ENCODE data around the gene NRDC.

The NRDC gene, protein sequence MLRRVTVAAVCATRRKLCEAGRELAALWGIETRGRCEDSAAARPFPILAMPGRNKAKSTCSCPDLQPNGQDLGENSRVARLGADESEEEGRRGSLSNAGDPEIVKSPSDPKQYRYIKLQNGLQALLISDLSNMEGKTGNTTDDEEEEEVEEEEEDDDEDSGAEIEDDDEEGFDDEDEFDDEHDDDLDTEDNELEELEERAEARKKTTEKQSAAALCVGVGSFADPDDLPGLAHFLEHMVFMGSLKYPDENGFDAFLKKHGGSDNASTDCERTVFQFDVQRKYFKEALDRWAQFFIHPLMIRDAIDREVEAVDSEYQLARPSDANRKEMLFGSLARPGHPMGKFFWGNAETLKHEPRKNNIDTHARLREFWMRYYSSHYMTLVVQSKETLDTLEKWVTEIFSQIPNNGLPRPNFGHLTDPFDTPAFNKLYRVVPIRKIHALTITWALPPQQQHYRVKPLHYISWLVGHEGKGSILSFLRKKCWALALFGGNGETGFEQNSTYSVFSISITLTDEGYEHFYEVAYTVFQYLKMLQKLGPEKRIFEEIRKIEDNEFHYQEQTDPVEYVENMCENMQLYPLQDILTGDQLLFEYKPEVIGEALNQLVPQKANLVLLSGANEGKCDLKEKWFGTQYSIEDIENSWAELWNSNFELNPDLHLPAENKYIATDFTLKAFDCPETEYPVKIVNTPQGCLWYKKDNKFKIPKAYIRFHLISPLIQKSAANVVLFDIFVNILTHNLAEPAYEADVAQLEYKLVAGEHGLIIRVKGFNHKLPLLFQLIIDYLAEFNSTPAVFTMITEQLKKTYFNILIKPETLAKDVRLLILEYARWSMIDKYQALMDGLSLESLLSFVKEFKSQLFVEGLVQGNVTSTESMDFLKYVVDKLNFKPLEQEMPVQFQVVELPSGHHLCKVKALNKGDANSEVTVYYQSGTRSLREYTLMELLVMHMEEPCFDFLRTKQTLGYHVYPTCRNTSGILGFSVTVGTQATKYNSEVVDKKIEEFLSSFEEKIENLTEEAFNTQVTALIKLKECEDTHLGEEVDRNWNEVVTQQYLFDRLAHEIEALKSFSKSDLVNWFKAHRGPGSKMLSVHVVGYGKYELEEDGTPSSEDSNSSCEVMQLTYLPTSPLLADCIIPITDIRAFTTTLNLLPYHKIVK

DNA sequence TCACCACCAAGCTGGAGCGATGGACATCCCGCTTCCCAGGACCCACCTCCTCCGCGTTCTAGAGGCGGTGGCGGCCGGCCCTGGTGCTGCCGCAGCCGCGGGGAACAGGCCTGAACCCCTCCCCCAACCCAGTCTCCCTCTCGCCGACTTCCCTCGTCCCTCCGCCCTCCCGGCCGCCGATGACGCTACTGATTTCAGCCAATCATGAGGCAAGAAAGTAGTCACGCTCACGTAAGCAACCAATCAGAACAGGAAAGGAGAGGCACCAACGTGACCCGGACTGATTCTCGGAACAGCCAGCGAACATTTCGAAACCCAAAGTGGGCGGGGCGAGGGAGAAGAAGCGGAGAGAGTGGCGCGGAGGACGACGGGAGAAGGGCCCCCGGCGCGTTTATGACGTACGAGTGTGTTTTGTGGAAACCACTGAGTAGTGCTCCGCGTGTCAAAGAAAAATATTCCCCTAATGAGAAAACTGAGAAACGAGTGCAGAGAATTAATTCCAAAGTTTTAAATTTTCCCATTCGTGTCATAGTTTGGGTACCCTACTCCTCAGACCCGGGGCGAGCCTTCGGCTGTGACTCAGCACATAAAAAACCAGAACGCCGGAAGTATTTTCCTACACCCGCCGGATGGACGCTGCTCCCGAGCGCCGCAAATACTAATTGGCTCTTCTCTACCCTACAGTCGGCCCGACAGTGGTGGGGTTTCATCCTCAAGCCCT lies at the start of gene NRDC:
TSS of gene NRDC (minus strand) at position 112 of the 721 bp plus-strand sequence. CDS start 112 bp downstream, outside the sequence.
- TF ChIP-seq, protein P1, sequence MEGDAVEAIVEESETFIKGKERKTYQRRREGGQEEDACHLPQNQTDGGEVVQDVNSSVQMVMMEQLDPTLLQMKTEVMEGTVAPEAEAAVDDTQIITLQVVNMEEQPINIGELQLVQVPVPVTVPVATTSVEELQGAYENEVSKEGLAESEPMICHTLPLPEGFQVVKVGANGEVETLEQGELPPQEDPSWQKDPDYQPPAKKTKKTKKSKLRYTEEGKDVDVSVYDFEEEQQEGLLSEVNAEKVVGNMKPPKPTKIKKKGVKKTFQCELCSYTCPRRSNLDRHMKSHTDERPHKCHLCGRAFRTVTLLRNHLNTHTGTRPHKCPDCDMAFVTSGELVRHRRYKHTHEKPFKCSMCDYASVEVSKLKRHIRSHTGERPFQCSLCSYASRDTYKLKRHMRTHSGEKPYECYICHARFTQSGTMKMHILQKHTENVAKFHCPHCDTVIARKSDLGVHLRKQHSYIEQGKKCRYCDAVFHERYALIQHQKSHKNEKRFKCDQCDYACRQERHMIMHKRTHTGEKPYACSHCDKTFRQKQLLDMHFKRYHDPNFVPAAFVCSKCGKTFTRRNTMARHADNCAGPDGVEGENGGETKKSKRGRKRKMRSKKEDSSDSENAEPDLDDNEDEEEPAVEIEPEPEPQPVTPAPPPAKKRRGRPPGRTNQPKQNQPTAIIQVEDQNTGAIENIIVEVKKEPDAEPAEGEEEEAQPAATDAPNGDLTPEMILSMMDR (IDR thresholded peaks at IDR 0.05; ENCODE audit: insufficient read depth, low read depth, low read length, missing control alignments) = no peak
- peak; percentile 100 for DNase-seq (ENCODE audit: low read depth)
- H3K4me3 ChIP-seq (ENCODE audit: low read length) = peak within 1 kb of the TSS; percentile 95

DNA sequence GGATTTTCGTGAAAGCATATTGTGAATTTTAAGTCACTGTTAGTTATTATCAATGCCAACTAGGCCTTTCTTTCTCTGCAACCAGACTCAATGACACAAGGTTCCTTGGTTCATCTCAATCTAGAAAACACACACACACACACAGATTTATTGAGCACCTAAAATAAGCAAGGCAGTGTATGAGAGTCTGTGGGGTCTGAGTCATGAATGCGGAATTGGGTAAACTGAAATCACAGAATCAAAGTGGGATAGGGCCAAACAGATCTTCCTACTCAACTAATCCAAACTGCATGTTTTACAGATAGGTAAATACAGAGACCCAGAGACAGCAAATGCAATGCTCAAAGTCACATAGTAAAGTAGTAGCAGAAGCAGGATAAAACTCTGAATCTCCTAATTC lies 48.5 kb upstream of the NRDC start:
- TF ChIP-seq, protein P1 (IDR thresholded peaks at IDR 0.05; ENCODE audit: insufficient read depth, low read depth, low read length, missing control alignments) = no peak
- no peak overlapping the region for H3K4me3 ChIP-seq (ENCODE audit: low read length)
- DNase-seq (ENCODE audit: low read depth) = no peak

DNA sequence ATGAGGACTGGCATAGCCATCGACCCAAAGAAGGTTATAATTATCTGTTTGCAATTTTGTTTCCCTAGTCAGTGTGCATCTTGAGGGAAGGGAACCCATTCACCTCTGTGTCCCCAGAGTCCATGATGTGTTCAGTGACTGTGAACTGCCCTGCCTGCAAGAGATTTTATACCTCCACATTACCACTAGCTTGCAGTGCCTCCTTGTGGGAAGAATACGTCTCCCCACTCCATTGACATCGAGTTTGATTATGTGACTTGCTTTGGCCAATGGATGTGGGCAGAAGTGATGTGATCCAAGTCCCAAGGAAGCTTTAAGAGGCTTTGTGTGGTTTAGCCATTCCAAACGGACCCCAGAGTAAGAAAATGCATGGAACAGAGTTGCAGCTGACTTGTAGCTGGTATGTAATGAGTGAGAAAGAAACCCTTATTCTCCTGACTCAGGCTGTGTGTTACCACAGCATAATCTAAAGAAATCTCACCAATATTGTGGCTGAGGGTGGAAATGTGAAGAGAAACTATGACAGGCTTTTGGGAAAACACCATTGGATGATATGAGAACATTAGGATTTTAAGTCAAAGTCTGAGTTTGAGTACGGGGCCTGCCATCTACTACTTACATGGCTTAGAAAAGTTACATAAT lies 47.8 kb upstream of the NRDC start:
- peak; percentile 58 for DNase-seq (ENCODE audit: low read depth)
- TF ChIP-seq, protein P1 (IDR thresholded peaks at IDR 0.05; ENCODE audit: insufficient read depth, low read depth, low read length, missing control alignments) = peak; percentile 13
- no peak overlapping the region for H3K4me3 ChIP-seq (ENCODE audit: low read length)

DNA sequence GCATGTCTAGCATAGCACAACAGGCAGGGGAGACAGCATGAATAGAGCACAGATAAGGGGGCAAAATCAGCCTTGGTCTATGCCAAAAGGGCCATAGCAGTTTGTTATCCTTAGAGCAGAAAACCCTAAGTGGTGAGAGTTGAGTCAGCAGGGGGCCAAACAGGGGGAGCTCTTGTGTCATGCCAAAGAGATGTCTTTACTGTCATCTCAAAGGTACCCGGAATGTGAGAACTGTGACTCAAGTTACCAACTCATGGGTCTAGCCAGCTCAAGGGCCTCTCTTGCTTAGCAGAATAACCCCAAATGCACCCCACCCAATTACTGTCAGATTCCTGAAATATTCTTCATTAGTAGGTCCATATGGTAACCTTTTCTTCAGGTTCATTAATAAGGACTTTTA lies 45.9 kb upstream of the NRDC start:
- TF ChIP-seq, protein P1 (IDR thresholded peaks at IDR 0.05; ENCODE audit: insufficient read depth, low read depth, low read length, missing control alignments) = no peak
- DNase-seq (ENCODE audit: low read depth) = peak; percentile 44
- H3K4me3 ChIP-seq (ENCODE audit: low read length) = no peak overlapping the region

DNA sequence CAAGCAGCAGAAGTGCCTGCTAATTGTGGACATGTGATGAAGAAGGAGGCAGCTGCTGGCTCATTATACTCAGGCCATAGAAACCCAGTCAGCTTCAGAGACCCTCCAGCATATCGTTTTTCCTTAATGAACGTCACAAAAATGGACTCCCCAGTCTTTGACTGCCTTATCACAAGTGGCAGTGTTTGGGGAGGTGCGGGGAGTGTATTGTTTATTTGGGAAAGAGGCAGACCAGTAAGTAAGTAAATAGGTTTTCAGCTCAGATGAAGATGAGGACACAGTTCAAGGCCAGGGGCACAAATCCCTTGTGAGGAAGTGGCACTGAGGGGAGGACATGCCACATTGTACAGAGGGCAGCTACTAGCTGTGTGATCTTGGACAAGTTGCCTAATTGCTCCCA lies 43.5 kb upstream of the NRDC start:
- TF ChIP-seq, protein P1 (IDR thresholded peaks at IDR 0.05; ENCODE audit: insufficient read depth, low read depth, low read length, missing control alignments) = no peak
- no peak for DNase-seq (ENCODE audit: low read depth)
- no peak overlapping the region for H3K4me3 ChIP-seq (ENCODE audit: low read length)

DNA sequence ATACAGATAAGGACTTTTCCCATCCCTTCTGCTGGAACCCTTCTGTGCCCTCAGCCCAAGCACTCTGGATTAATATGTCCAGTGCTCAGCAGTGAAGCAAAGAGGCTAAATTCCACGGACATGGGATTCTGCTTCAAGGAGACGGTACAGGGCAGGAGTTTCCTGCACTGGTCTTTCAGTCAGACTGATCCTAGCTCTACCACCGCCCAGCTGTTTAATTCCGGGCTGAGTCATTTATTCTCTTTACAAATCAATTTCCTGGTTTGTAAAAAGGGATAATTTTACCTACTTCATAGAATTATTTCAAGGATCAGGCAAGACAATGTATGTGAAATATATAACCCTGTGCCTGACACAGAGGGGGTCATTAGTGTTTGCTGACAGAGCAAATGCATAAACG lies 41.6 kb upstream of the NRDC start:
- TF ChIP-seq, protein P1 (IDR thresholded peaks at IDR 0.05; ENCODE audit: insufficient read depth, low read depth, low read length, missing control alignments) = no peak
- DNase-seq (ENCODE audit: low read depth) = peak; percentile 27
- H3K4me3 ChIP-seq (ENCODE audit: low read length) = no peak overlapping the region

All from epithelial cell of esophagus (primary cell).